Activated T-cell treated with anti-CD3 and anti-CD28 coated beads for 24 hours (primary cell): Measurements from ENCODE around the gene BAIAP2L1.
"Not testable (repeated sequence)": the region's sequence is repeated elsewhere in the genome, so short reads cannot be mapped to it uniquely, and the experiment has no call there.

ENCODE experiments used
- DNase-seq: peaks from one replicate; pipeline ENCODE4 v3.0.0-alpha.2; 2020; ENCODE audit warnings: low read depth

Gene BAIAP2L1

DNA sequence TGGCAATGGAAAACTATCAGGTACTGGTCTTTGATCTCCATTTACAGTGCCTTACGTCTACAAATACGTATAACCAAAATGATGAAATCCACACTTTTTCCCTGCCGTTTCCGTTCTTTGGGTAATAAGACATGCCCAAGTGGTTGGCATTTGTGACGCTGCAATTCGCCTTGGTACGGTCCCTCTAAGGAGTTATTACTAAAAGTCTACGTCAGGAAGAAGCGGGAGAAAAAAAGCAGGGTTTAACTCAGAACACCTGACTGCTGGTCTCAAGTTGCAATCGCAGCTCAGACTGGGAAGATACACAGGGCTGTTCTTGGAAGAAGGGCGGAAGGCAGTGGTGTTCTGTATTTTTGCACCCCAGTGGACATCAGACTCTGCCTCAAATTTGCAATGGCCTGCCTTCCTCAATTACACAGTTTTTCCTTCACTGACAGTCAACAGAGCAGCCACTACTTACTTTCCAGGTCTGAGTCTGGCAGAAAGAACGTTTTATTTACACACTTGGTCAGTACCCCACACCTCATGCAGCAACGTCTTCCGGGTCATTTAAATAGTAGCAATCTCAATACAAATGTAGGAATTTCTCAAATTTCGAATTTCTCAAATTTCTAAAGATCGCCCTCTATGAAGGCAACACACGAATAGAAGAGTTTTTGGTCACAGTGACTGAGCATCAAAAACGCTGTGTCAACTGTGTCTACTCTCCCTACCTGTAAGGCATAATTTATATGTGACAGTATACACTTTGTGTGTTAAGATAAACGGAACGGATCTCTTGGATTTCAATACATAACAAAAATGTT lies 2.1 kb downstream of the BAIAP2L1 start:
- DNase-seq = no peak

DNA sequence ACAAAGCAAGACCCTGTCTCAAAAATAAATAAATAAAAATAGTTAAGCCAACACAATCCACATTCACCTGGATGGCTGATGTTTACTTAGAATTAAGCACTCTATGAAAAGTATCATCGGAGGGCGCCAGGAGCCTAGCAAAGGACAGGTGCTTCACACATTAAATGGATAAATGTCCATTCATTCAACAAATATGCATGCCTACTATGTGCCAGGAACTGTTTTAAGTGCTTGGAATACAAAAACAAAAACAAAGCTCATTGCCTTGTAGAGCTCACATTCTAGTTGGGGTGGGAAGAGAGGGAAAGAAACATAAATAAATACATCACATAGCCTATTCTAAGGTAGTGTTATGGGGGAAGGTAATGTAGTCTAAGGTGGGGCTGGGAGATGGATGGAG lies 4.1 kb downstream of the BAIAP2L1 start:
- DNase-seq = no peak

DNA sequence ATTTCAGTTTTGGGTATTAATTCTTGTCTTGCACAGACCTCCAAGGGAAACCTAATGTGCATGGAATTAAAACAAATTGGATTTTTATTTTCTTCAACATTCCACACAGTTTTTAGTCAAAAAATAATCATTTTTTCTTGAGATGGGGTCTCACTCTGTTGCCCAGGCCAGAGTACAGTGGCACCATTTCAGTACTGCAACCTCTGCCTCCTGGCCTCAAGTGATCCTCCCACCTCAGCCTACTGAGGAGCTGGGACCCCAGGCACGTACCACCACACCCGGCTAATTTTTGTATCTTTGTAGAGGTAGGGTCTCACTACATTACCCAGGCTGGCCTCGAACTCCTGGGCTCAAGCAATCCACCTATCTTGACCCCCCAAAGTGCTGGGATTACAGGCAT lies 4.9 kb downstream of the BAIAP2L1 start:
- DNase-seq = no peak

DNA sequence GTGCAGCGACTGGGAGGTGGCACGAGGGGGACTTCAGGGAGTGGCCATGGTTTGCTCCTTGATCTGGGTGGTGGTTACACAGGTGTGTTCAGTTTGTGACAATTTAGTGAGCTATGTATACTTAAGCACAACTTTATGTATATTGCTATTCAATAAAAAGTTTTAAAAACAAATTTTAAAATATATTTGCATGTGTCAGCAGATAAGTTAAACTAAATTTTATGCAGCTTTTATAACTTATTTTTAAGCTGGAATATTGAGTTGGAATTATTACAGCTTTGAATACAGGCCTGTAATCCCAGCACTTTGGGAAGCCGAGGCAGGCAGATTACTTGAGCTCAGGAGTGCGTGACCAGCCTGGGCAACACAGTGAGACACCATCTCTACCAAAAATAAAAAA lies 5.4 kb downstream of the BAIAP2L1 start:
- DNase-seq = no peak

DNA sequence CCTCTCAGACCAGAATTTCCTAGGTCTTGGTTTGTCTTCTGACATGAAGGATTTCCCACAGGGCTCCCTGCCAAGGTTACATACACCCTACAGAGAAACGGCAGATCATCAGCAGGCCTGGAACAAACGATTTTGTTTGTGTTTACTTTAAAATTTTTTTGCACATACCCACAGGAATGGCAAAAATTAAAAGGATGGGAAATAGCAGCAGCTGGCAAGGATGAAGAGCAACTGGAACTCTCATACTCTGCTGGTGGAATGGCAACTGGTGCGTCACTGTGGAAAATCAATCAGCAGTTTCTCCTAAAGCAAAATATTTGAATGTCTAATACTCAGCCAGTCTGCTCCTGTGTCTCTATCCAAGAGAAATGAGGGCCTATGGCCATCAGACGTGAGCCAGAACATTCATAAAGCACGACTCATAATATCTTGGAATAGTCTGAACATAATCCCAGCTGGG lies 6.5 kb downstream of the BAIAP2L1 start:
- DNase-seq = no peak

DNA sequence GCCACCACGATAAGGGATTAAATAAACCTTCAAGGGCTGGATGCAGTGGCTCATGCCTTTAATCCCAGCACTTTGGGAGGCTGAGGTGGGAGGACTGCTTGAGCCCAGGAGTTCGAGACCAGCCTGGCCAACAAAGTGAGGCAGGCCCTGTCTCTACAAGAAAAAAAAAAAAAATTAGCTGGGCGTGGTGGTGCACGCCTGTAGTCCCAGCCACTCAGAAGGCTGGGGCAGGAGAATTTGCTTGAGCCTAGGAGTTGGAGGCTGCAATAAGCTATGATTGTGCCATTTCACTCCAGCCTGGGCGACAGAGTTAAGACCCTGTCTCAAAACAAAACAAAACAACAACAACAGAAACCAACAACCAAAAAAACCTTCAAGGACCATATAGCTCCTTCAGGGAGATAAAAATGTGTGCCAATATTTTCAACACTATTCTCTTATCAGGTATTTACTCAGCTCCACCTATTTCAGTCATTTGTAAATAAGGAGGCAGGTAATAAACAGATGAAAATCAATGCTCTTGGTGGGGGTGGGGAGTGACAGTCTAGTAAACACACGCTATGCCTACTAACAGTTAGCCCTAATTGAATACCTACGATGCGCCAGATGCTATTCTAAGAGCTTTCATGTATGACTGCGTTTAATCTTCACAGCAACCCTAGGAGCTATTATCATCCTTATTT lies 13.2 kb downstream of the BAIAP2L1 start:
- no peak for DNase-seq

DNA sequence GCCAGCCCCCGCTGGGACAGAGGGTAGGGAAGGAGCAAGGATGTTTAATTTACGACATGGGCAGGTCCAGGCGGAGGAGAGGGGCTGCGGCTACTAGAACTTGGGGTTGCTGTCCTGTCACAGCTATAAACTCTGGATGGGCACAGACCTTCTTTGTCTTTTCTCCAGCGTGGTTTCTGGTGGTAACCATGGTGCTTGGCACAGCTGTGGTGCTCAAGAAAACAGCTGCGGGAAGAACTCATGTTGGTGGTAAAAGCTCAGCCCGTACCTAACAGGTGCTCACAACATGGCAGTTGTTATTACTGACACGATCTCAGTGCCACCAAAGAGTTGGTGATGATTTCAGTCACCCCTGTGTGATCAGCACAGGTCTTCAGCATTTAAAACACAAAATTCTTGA lies 13.8 kb downstream of the BAIAP2L1 start:
- DNase-seq = no peak

DNA sequence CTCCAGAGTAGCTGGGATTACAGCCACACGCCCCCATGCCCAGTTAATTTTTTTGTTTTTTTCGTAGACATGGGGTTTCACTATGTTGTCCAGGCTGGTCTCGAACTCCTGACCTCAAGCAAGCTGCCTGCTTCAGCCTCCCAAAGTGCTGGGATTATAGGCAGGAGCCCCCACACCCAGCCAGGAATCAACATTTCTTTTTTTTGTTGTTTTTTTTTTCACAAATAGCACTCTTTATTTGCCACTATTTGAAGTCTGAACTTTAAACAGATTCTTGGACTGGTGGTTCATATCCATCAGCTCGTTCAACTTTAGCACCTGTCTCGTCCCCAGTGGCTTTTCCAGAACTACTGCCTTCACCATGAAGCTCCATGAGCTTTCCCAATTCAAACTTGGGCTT lies 15.4 kb downstream of the BAIAP2L1 start:
- not testable (repeated sequence) for DNase-seq

DNA sequence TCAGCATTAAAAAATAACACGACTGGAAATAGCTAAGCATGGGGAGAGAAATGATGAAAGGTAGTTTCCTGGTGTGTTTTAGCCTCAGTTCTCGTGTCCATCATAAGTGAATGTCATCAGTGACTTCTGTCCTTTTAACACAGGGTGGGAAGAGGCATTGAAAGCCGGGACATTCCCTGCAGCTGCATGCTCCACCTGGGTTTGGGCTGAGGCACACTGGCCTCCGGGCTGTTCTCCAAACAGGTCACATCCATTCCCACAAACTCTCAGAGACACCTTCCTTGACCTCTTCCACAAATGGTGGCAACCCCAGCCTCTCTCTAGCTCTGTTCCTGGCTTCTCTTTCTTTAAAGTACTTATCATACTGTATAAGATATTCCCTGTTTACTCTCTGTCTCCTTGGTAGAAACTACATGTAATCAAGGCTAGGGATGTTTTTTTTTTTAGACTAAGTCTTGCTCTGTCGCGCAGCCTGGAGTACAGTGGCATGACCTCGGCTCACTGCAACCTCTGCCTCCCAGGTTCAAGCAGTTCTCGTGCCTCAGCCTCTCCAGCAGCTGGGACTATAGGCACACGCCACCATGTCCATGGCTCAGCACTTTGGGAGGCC lies 22.6 kb downstream of the BAIAP2L1 start:
- no peak for DNase-seq

DNA sequence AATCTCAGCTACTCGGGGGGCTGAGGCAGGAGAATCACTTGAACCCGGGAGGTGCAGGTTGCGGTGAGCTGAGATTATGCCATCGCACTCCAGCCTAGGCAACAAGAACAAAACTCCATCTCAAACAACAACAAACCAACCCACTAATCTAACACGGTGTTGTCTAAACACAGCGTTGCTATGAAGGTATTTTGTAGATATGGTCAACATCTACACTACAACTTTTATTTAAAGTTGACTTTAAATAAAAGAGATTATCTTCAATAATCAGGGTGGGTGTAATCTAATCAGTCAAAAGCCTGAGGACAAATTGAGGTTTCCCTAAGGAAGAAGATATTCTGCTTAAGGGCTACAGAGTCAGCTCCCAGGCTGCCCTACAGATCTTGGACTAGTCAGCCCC lies 24.2 kb downstream of the BAIAP2L1 start:
- DNase-seq = no peak

DNA sequence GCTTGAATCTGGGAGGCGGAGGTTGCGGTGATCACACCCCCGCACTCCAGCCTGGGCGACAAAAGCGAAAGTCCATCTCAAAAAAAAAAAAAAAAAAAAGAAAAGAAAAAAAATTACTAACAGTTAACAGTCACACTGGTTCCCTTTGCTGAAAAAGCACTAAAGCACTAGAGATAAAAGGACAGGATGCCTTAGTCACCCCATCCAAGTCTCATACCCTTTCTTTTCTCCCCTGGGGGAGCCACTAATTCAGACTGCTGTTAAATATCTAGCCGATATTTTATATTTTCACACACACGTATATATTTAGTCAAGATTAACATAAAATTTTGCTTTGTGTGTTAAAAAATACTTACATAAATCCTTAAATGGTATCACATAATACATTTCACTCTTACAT lies 25.2 kb downstream of the BAIAP2L1 start:
- DNase-seq = no peak

DNA sequence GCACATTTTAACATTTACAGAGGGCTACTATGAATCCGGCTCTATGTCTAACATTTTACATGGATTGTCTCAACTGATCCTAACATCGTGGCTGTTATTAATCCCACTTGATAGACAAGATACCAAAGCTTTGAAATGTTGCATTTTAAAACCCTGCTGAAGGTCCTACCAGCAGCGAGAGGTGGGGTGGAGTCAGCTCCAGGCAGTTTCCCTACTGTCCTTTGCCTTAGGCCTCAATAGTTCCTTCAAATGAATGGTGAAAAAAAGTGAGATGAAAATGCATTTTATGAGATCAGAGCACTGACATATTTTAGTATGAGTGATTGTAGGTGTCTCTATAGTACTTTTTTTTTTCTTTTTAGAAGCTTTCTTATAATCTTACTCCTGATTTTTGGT lies 26.6 kb downstream of the BAIAP2L1 start:
- DNase-seq = no peak

DNA sequence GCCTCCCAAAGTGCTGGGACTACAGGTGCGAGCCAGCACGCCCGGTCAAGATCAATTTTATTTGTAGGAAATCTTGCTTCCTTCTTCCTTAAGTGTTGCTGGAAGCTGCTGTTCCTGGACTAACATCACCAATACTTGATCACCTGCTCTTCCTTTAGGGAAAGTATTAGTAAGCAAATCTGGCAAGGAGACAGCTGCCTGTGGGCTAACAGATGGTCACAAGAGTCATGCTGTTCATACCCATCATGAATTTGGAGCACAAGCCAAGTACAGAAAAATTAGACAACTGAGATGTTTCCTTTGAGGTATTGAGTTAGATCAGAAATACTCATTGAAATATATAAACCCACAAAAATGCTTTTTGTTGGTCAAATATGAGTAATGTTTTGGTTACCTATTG lies 27.9 kb downstream of the BAIAP2L1 start:
- no peak for DNase-seq

DNA sequence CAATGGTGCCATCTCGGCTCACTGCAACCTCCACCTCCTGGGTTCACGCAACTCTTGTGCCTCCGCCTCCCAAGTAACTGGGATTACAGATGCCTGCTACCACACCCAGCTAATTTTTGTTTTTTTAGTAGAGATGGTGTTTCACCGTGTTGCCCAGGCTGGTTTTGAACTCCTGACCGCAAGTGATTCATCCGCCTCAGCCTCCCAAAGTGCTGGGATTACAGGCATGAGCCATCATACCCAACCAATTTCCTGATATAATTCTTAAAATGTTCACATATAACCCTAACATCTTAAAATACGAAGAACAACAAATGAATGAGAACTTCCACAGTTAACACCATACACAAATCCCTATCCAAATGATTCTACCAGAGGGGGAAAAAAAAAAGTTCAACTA lies 31.2 kb downstream of the BAIAP2L1 start:
- no peak for DNase-seq

DNA sequence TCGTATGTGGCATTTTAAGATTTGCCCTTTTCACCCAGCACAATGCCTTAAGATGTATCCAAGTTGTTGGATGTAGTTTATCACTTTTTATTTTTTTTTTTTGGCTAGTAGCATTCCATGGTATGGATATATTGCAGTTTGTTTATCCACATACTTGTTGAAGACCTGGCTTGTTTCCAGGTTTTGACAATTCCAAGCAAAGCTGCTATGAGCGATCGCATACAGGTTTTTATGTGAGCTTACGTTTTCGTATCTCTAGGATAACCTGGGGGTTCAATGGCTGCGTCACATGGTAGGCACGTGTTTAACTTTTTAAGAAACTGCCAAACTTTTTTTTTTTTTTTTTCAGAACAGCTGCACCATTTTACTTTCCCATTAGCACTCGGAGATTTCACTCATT lies 32.2 kb downstream of the BAIAP2L1 start:
- DNase-seq = no peak

DNA sequence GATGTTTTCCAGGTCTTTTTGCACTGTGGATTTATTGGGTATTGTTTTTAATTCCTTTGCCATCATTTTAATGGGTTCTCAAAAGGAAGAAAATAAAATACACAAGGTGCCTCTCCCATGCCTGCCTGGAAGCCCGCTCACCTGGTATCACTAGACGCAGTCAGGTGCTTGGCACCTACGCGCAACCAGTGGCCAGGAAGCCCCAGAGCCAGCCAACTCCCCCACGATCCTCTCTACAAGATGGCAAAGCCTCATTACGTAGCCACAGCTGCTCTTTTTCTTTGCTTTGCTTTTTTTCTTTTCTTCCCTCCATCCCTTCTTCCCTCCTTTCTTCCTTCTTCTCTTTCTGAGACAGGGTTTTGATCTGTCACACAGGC lies 34.3 kb downstream of the BAIAP2L1 start:
- no peak for DNase-seq

DNA sequence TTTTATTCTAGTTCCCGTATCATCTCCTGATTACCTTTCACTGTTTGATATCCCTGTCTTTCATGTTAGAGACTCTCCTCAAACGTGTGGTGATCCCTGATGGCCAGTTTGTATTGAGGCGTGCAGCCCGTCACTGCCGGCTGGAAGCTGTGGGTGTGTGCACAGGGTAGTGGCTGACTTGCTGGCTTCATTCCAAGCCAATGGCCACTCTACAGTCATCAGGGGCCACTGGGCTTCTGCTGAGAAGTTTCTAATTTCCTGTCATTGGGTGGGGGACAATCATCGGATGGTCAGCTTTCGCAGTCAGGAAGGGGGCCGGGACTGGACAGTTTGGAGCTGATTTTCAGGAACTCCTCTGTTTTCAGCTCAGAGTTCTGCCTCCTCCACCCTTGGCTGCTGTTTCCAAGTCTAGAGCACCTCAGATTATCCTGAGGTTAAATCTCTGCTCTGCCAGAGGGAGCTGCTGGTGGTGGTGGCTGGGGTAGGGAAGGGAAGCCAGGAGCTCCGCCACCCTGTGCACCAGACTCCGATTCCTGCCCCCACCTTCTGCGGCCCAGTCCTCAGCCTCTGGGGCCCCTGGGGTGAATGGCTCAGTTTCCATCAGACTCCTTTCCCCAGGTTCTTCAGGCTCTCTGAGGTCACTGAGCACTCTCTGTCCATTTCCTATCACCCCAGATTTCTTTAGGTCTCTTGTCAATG lies 34.9 kb downstream of the BAIAP2L1 start:
- DNase-seq = no peak

DNA sequence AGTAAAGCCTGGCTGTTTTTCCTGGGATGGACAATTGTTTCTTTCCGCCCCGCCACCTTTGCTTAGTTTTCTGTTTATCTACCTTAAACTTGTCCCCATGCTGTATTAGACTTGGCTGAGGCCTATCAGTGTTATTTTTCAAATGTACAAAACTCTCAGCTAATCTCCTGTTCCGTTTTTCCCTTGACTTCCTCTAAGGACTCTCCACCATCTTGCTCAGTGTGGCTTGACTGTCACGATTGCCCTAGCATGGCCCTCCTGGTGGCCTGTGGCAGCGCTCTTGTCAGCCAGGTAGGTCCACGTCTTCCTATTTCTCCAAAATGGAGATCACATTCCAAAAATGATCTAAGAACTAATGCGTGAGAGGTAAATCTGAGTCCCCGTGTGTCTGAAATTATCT lies 36.7 kb downstream of the BAIAP2L1 start:
- DNase-seq = no peak

DNA sequence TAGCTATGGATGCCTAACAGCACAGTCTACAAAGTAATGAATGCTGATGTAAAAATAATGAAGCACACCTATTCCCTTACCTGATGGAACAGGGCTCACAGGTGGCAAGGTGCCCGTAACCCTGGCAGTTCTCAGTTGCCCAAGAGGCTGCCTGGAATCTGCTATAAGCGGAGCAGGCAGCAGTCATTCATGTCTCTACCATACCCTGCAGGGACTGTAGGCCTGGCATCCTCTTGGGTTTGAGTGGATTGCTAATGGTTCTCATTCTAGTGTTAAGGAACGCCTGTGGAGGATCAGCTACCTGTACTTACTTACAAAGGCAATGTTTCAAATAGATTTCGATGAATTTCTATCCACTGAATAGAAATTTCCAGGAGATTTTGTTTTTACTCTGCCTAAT lies 38.4 kb downstream of the BAIAP2L1 start:
- no peak for DNase-seq

DNA sequence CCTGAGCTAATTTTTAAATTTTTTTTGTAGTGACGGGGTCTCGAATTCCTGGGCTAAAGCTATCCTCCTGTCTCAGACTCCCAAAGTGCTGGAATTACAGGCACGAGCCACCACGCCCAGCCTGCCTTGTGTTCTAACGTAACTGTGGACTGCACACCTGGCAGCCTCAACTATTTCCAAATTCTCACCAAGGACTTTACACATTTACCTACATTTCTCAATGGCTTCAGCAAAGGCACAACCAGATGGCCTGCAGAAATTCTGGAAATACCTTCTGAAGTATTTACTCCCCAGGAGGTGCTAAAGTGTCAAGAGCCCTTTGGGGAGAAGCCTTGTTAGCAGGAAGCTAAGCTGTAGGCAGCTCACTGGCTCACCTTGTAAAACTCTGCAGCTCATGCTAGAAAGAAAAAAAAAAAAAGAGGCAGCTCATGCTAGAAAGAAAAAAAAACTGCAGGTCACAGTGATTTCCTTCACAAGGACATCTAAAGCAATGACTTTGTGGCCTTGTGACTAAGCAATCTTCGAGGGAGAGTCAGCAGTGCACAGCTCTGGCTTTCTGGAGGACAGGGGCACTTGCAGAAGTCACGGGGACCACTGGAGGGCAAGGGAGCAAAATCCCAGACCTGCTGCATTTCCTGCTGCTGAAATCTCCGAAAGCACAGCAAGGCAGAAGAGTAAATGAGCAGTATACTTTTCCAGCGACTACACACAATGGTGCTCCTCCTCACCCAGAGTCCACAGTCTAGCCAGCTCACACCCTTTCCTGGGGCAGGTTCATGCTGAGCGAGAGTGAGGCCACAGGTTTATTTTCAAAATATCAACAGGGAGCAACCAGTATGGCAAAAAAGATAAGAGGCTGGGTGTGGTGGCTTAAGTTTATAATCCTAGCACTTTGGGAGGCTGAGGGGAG lies 40.4 kb downstream of the BAIAP2L1 start:
- no peak for DNase-seq

DNA sequence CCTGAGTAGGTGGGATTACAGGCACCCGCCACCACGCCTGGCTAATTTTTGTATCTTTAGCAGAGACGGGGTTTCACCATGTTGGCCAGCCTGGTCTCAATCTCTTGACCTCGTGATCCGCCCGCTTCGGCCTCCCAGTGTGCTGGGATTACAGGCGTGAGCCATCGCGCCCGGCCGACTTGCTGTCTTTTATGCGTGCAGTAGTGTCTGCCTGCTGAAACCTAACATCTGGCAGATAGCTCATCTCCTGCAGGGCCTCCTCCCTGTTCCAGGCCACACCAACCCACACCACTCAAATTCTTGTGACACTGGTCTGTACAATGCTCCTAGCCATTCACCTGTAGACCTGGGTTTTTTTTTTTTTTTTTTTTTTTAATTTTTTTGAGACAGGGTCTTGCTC lies 41.5 kb downstream of the BAIAP2L1 start:
- DNase-seq = no peak

DNA sequence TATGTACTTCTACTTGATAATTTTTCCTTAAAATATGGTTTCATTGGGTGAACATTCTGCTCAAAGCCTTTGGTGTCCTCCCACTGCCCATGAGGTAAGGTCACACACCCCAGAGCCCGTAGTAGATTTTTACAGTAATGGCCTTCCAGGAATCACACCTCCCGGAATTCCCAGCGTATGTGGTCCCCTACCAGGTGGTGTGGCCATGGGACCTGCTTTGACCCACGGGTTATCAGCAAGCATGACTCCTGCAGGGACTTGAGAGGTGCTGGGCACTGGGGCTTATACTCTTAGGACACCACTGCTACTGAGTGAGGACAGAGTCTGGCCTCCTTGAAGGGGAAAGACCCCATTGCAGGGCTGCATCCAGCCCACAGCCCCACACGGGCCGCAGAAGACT lies 42.2 kb downstream of the BAIAP2L1 start:
- DNase-seq = no peak
